AG09319 (cell line): ENCODE measurements around the gene FBXL17.

Source experiments
- DNase-seq: peaks from one replicate; pipeline ENCODE4 v3.0.0-alpha.2; 2010; ENCODE audit warnings: low read depth; ENCODE audit errors: extremely low read depth
- TF ChIP-seq, protein P1 (sequence below): IDR thresholded peaks from 2 replicates; pipeline ENCODE4 v1.5.1; 2011; ENCODE audit warnings: low read depth, mild to moderate bottlenecking, inconsistent platforms, low read length, moderate library complexity

FBXL17 gene

GRCh38 chr5:108143581-108143980, 238.3 kb downstream of the FBXL17 start:
- DNase-seq, result no peak
- TF ChIP-seq, protein P1, sequence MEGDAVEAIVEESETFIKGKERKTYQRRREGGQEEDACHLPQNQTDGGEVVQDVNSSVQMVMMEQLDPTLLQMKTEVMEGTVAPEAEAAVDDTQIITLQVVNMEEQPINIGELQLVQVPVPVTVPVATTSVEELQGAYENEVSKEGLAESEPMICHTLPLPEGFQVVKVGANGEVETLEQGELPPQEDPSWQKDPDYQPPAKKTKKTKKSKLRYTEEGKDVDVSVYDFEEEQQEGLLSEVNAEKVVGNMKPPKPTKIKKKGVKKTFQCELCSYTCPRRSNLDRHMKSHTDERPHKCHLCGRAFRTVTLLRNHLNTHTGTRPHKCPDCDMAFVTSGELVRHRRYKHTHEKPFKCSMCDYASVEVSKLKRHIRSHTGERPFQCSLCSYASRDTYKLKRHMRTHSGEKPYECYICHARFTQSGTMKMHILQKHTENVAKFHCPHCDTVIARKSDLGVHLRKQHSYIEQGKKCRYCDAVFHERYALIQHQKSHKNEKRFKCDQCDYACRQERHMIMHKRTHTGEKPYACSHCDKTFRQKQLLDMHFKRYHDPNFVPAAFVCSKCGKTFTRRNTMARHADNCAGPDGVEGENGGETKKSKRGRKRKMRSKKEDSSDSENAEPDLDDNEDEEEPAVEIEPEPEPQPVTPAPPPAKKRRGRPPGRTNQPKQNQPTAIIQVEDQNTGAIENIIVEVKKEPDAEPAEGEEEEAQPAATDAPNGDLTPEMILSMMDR, result no peak

DNA sequence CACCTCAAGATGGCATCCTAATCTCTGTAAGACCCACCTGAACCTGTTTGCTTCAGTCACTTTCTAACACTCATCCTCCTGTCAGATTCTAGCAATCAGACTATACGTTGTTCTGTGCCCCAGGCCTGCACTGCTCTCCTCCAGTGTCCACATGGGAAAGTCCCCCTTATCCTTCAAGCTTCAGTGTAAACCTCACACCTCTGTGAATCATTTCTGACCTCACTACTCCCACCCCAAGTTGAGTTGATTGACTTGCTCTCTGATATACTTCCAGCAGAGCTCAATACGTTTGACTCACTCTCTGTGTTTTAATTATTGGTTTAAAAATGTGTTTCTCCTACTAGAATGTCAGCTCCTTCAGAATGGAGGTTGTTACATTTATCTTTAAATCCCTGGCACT, 240.2 kb downstream of the FBXL17 start:
- TF ChIP-seq, protein P1, result no peak
- no peak for DNase-seq

DNA sequence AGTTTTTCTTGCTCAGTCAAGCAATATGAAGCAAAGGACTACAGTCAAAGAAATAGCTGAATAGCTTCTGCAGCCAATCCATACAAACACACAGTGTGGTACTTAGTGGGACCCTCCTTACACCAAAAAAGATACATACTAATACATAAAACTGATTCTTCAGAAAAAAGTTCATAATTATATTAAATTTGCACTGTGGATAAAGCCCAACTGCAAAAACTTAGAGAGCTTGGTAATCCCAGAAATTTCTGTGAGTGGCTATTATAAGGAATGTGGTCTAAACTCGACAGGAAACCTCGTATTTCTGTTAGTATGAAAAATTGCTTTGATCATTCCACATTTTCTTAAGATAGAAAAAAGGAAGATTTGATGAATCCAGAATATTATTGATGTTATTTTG, 245.4 kb downstream of the FBXL17 start:
- TF ChIP-seq, protein P1, result no peak
- no peak for DNase-seq

- TF ChIP-seq, protein P1, result no peak
- DNase-seq, result no peak
These were observed 252.8 kb downstream of the FBXL17 start for GRCh38 chr5:108129129-108129528.

- TF ChIP-seq, protein P1, result no peak
- DNase-seq, result no peak
These were observed 256.0 kb downstream of the FBXL17 start for GRCh38 chr5:108125771-108126511.

GRCh38 chr5:108124596-108124995, 257.3 kb downstream of the FBXL17 start:
- no peak for DNase-seq
- TF ChIP-seq, protein P1, result no peak

GRCh38 chr5:108122702-108123101, 259.2 kb downstream of the FBXL17 start:
- DNase-seq, result no peak
- TF ChIP-seq, protein P1, result no peak
